IMR-90 (cell line): Measurements from ENCODE around the gene CST7. TPM values are rescaled to one million over a fixed set of nuclear protein-coding genes. Genes with fewer than 3 reads are reported as not detected.

Experiments
- ATAC-seq: fragments of 200-7000 bp; cut with Tn5 transposase; 2 replicates; pipeline ENCODE4 v1.9.1; 2020; ENCODE audit warnings: low read depth, mild to moderate bottlenecking, moderate library complexity
- BruUV-seq: library from RNA; stranded (reverse); fragments of 400-500 nt; replicated peaks from 2 replicates; lab custom pipeline; 2021; lab: Mats Ljungman, UMichigan
- CTCF ChIA-PET: fragments of 300-600 bp; formaldehyde crosslinking; extraction: SDS; loops from one replicate; lab custom pipeline; 2021; ENCODE audit warnings: antibody characterized with exemption; lab: Yijun Ruan, JAX
- POLR2A ChIA-PET: fragments of 300-600 bp; sonication (Branson Sonifier 250); formaldehyde crosslinking; loops from one replicate; lab custom pipeline; 2022; ENCODE audit warnings: antibody characterized with exemption; ENCODE audit not compliant: unreplicated experiment; lab: Charles Lee
- DNase-seq: peaks from one replicate; pipeline ENCODE4 v3.0.0; 2013
- H2AFZ ChIP-seq: replicated peaks from 2 replicates; pipeline ENCODE3; 2013; ENCODE audit warnings: low read length, mild to moderate bottlenecking; ENCODE audit not compliant: poor library complexity
- H2AK5ac ChIP-seq: 2 replicates; pipeline ENCODE4 v1.6.1; 2013; ENCODE audit warnings: low read depth, low read length, inconsistent platforms
- H2AK9ac ChIP-seq: replicated peaks from 2 replicates; pipeline ENCODE3; 2013; ENCODE audit warnings: mild to moderate bottlenecking, low read depth, low read length, moderate library complexity; ENCODE audit not compliant: poor library complexity
- H2BK120ac ChIP-seq: 2 replicates; pipeline ENCODE4 v1.6.1; 2013; ENCODE audit warnings: low read depth, low read length, inconsistent platforms
- H2BK15ac ChIP-seq: 3 replicates; pipeline ENCODE4 v1.6.1; 2013; ENCODE audit warnings: low read depth, low read length, inconsistent platforms
- H2BK20ac ChIP-seq: 2 replicates; pipeline ENCODE4 v1.6.1; 2013; ENCODE audit warnings: low read depth, mild to moderate bottlenecking, inconsistent platforms, low read length, moderate library complexity
- H2BK5ac ChIP-seq: 2 replicates; pipeline ENCODE4 v1.6.1; 2013; ENCODE audit warnings: mild to moderate bottlenecking, low read depth, low read length, inconsistent platforms; ENCODE audit not compliant: poor library complexity, severe bottlenecking
- H3K14ac ChIP-seq: replicated peaks from 2 replicates; pipeline ENCODE4 v1.6.1; 2013; ENCODE audit warnings: low read depth, low read length, inconsistent platforms
- H3K18ac ChIP-seq: 2 replicates; pipeline ENCODE4 v1.6.1; 2013; ENCODE audit warnings: low read depth, low read length, control low read depth
- H3K23ac ChIP-seq: 2 replicates; pipeline ENCODE4 v1.6.1; 2013; ENCODE audit warnings: low read depth, low read length, inconsistent platforms
- H3K27ac ChIP-seq: 2 replicates; pipeline ENCODE4 v1.5.1; 2013; ENCODE audit warnings: mild to moderate bottlenecking, control low read depth, low read length; ENCODE audit not compliant: insufficient read depth
- H3K27me3 ChIP-seq: 2 replicates; pipeline ENCODE4 v1.6.1; 2013; ENCODE audit warnings: low read length; ENCODE audit not compliant: control insufficient read depth, insufficient read depth
- H3K36me3 ChIP-seq: 2 replicates; pipeline ENCODE4 v1.6.1; 2013; ENCODE audit warnings: low read length, mixed read lengths; ENCODE audit not compliant: control insufficient read depth, insufficient read depth
- H3K4ac ChIP-seq: 2 replicates; pipeline ENCODE4 v1.6.1; 2013; ENCODE audit warnings: low read depth, low read length, inconsistent platforms
- H3K4me1 ChIP-seq: 2 replicates; pipeline ENCODE4 v1.6.1; 2013; ENCODE audit warnings: low read length, mixed read lengths; ENCODE audit not compliant: control insufficient read depth, insufficient read depth
- H3K4me2 ChIP-seq: 2 replicates; pipeline ENCODE4 v1.6.1; 2013; ENCODE audit warnings: low read depth, mild to moderate bottlenecking, control low read depth, low read length, moderate library complexity
- H3K4me3 ChIP-seq: 2 replicates; pipeline ENCODE4 v1.5.1; 2013; ENCODE audit warnings: low read depth, mild to moderate bottlenecking, control low read depth, low read length, moderate library complexity; ENCODE audit not compliant: insufficient read depth
- H3K56ac ChIP-seq: 2 replicates; pipeline ENCODE4 v1.6.1; 2013; ENCODE audit warnings: low read length, inconsistent platforms; ENCODE audit not compliant: insufficient read depth; ENCODE audit errors: extremely low read depth
- H3K79me1 ChIP-seq, 2 experiments: 2 replicates each; pipeline ENCODE4 v1.6.1; 2013; ENCODE audit warnings: low read length in 2 of 2, inconsistent platforms in 1 of 2, low read depth in 1 of 2
- H3K9ac ChIP-seq: 2 replicates; pipeline ENCODE4 v1.6.1; 2013; ENCODE audit warnings: low read depth, low read length, control low read depth
- H3K9me1 ChIP-seq: 2 replicates; pipeline ENCODE4 v1.6.1; 2013; ENCODE audit warnings: low read length, inconsistent platforms; ENCODE audit not compliant: insufficient read depth
- H3K9me3 ChIP-seq: 2 replicates; pipeline ENCODE4 v1.6.1; 2013; ENCODE audit warnings: low read length; ENCODE audit not compliant: control insufficient read depth, insufficient read depth
- H4K20me1 ChIP-seq: 2 replicates; pipeline ENCODE4 v1.6.1; 2013; ENCODE audit warnings: low read length, inconsistent platforms; ENCODE audit not compliant: insufficient read depth
- H4K5ac ChIP-seq: 2 replicates; pipeline ENCODE4 v1.6.1; 2013; ENCODE audit warnings: mild to moderate bottlenecking, low read depth, low read length, control low read depth
- H4K8ac ChIP-seq, 2 experiments: 2 replicates each; pipeline ENCODE4 v1.6.1; 2013; ENCODE audit warnings: low read depth in 2 of 2, low read length in 2 of 2, control low read depth in 1 of 2, inconsistent platforms in 1 of 2
- H4K91ac ChIP-seq: 2 replicates; pipeline ENCODE4 v1.6.1; 2013; ENCODE audit warnings: low read depth, low read length, inconsistent platforms; ENCODE audit not compliant: insufficient read depth
- POLR2A ChIP-seq: IDR thresholded peaks from 2 replicates; pipeline ENCODE4 v1.6.1; 2012; ENCODE audit warnings: mild to moderate bottlenecking, low read depth, low read length
- WGBS, 2 experiments: methylation state at CpG; one replicate each; pipeline versions ENCODE4 v1.1.5 to v1.1.7; 2013; ENCODE audit warnings: missing lambda C conversion rate in 2 of 2; ENCODE audit not compliant: insufficient read length in 1 of 2; ENCODE audit errors: extremely low coverage in 2 of 2; 5-methylcytosine and 5-hydroxymethylcytosine counted together
- dilution Hi-C: fragments of 300-500 bp; cut with HindIII; formaldehyde crosslinking; loops from one replicate; pipeline ENCODE4 v1.14.3; 2018; ENCODE audit warnings: low sequenced_read_pairs; ENCODE audit not compliant: unreplicated experiment
- in situ Hi-C: fragments of 300-500 bp; cut with MboI; formaldehyde crosslinking; loops from 3 replicates; pipeline ENCODE4 v1.14.3; 2019; ENCODE audit warnings: low sequenced_read_pairs, inconsistent platforms, mixed read lengths
- intact Hi-C: fragments of 100-400 bp; cut with micrococcal nuclease; formaldehyde crosslinking; loops from 2 replicates; pipeline ENCODE4 v1.10.0; 2022
- polyA plus RNA-seq, 3 experiments: library from polyadenylated mRNA; depleted of rRNA; stranded (reverse); fragments of >200 nt; gene quantifications; 2 replicates each; pipeline ENCODE4 v1.2.3, GENCODE V29; 2012; ENCODE audit warnings: low replicate concordance in 1 of 3
- total RNA-seq: library from RNA; depleted of rRNA; stranded (reverse); fragments of >200 nt; gene quantifications from 2 replicates; pipeline ENCODE4 v1.2.3, GENCODE V29; 2012

Gene CST7
- total and polyA plus RNA-seq, 2 of the 4 experiments (the other 2 are of a cell fraction), result not detected

DNA sequence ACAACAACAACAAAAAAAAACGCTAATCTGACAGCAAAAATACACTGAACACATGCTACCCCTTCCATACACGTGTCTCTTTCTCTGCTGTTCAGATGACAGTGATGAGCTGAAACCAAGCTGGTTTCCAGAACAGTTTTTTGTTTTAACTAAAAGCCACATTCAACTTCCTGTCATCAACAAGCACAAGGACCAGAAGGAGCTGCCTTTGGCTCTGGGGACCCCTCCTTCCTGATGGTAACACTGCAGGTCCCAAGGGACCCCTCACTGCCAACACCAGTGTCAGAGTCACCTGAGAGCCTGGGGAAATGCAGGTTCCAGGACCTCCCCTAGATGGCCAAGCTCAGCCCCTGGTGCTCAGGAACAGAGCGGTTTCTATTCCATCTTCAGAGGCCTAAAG is 6.0 kb downstream of the CST7 start:
- no peak overlapping the region for H3K14ac ChIP-seq
- no TSS peak for BruUV-seq
- no peak overlapping the region for H3K18ac ChIP-seq
- no peak overlapping the region for H2AK9ac ChIP-seq
- ChIA-PET POLR2A (no interaction called here), CTCF (interaction anchor here (1.0 kb wide), 1 partner anchor 20 kb away, joined by 4 read pairs; no protein-coding TSS in a partner anchor)
- no peak overlapping the region for H3K27ac ChIP-seq
- no peak overlapping the region for H4K91ac ChIP-seq
- no peak overlapping the region for H2AFZ ChIP-seq
- no peak overlapping the region for H2AK5ac ChIP-seq
- no peaks in the 10 kb centered on the region for H3K79me1 ChIP-seq
- peaks cover 8% of the 10 kb centered on the region; the same call in 1 of the 2 replicates for H3K36me3 ChIP-seq
- no peak for TF ChIP-seq POLR2A
- H3K4ac ChIP-seq, result no peak overlapping the region
- H2BK20ac ChIP-seq, result no peak overlapping the region
- no peak overlapping the region for H3K56ac ChIP-seq
- intact Hi-C loops (no loop called here), dilution Hi-C loops (no loop called here), in situ Hi-C loops (no loop called here)
- no peaks in the 10 kb centered on the region for H3K9me3 ChIP-seq
- no peak overlapping the region for H2BK15ac ChIP-seq
- H3K9ac ChIP-seq, result no peak overlapping the region
- no peak overlapping the region for H3K4me2 ChIP-seq
- H2BK120ac ChIP-seq, result no peak overlapping the region
- ATAC-seq, result no peak
- H3K4me1 ChIP-seq, result no peaks in the 10 kb centered on the region
- no peak overlapping the region for H3K4me3 ChIP-seq
- DNase-seq, result no peak
- no peaks in the 10 kb centered on the region for H4K20me1 ChIP-seq
- H3K9me1 ChIP-seq, result 0 out of 2 replicates have a peak, but pooled peaks cover 4% of the 10 kb centered on the region
- no peak overlapping the region for H2BK5ac ChIP-seq
- peaks cover 2% of the 10 kb centered on the region; the same call in 1 of the 2 replicates for H3K27me3 ChIP-seq
- no peak overlapping the region for H4K8ac ChIP-seq
- no CpG with 5 or more reads among the region's 3 CpGs for WGBS, 2 experiments
- no peak overlapping the region for H4K5ac ChIP-seq
- no peak overlapping the region for H3K23ac ChIP-seq
